ENCODE measurements around the gene ZNF407. TPM values are rescaled to one million over a fixed set of nuclear protein-coding genes. Genes with fewer than 3 reads are reported as not detected.

The ZNF407 gene
- total and polyA plus RNA-seq, 2 of the 13 experiments (the other 11 are each of a cell fraction or from before 2014, with no cell fraction given): 2.3 to 8.7 TPM

GRCh38 chr18:74635224-74635975 is 37.7 kb downstream of the ZNF407 start:
- H3K9me3 ChIP-seq (ENCODE audit: low read length): no peaks in the 10 kb centered on the region
- FAIRE-seq (no peak), DNase-seq (ENCODE audit: low spot score) (no peak), ATAC-seq (no peak)
- no peaks in the 10 kb centered on the region for H3K4me1 ChIP-seq (ENCODE audit: insufficient read depth, low read length)
- H4K20me1 ChIP-seq (ENCODE audit: insufficient read depth, low read length): no peaks in the 10 kb centered on the region
- no peak overlapping the region for H3K4me3 ChIP-seq (replicated peaks in 1 of 3; ENCODE audit: insufficient read depth in 1 of 3, low read depth in 2 of 3, low read length in 3 of 3)
- ChIA-PET CTCF (ENCODE audit: low intra/inter-chr PET ratio, low total read pairs) (no interaction called here), POLR2A (no interaction called here)
- H3K36me3 ChIP-seq (replicated peaks in 1 of 2; ENCODE audit: control insufficient read depth in 1 of 2, insufficient read depth in 2 of 2, low read length in 2 of 2): peaks cover 8 to 12% of the 10 kb centered on the region in 2 experiments
- no peak overlapping the region for H2AFZ ChIP-seq (ENCODE audit: low read length)
- H3K27ac ChIP-seq (ENCODE audit: extremely low read length, insufficient read depth, low read length): no peak overlapping the region
- WGBS (ENCODE audit: low lambda C conversion rate): 94% methylated on average over 15 of the region's 15 CpGs
- in situ Hi-C loops (cut with HindIII; ENCODE audit: extremely low pct_ligation_motif_present, low pct_unique_long_range_greater_than_20kb): no loop called here
- H3K79me2 ChIP-seq (ENCODE audit: insufficient read depth, low read length): no peaks in the 10 kb centered on the region
- no peak overlapping the region for H3K4me2 ChIP-seq (ENCODE audit: low read depth, low read length)
- intact Hi-C loops (cut with micrococcal nuclease; ENCODE audit: unreplicated experiment): no loop called here
- no TSS peak for BruUV-seq (replicated peaks)
- no peak overlapping the region for H3K9ac ChIP-seq (ENCODE audit: insufficient read depth, low read depth, low read length)
- H3K27me3 ChIP-seq (ENCODE audit: control insufficient read depth in 1 of 2, insufficient read depth in 2 of 2, low read length in 2 of 2): no peaks in the 10 kb centered on the region
- TF ChIP-seq ZFP41 (CRISPR knock-in tag; IDR thresholded peaks at IDR 0.05; ENCODE audit: borderline replicate concordance) (no peak), ZNF34 (CRISPR knock-in tag; IDR thresholded peaks at IDR 0.05; ENCODE audit: borderline replicate concordance) (no peak), REL (CRISPR knock-in tag; conservative IDR thresholded peaks at IDR 0.05) (no peak), ZMAT3 (CRISPR knock-in tag; conservative IDR thresholded peaks at IDR 0.05) (no peak), ZNF713 (CRISPR knock-in tag; IDR thresholded peaks at IDR 0.05) (no peak), HNF1B (CRISPR knock-in tag; IDR thresholded peaks at IDR 0.05) (no peak), CREM (IDR thresholded peaks at IDR 0.05) (no peak), CREM (CRISPR knock-in tag; IDR thresholded peaks at IDR 0.05) (no peak), ZHX1 (CRISPR knock-in tag; IDR thresholded peaks at IDR 0.05; ENCODE audit: low read depth) (no peak)
- TF ChIP-seq, protein P1, sequence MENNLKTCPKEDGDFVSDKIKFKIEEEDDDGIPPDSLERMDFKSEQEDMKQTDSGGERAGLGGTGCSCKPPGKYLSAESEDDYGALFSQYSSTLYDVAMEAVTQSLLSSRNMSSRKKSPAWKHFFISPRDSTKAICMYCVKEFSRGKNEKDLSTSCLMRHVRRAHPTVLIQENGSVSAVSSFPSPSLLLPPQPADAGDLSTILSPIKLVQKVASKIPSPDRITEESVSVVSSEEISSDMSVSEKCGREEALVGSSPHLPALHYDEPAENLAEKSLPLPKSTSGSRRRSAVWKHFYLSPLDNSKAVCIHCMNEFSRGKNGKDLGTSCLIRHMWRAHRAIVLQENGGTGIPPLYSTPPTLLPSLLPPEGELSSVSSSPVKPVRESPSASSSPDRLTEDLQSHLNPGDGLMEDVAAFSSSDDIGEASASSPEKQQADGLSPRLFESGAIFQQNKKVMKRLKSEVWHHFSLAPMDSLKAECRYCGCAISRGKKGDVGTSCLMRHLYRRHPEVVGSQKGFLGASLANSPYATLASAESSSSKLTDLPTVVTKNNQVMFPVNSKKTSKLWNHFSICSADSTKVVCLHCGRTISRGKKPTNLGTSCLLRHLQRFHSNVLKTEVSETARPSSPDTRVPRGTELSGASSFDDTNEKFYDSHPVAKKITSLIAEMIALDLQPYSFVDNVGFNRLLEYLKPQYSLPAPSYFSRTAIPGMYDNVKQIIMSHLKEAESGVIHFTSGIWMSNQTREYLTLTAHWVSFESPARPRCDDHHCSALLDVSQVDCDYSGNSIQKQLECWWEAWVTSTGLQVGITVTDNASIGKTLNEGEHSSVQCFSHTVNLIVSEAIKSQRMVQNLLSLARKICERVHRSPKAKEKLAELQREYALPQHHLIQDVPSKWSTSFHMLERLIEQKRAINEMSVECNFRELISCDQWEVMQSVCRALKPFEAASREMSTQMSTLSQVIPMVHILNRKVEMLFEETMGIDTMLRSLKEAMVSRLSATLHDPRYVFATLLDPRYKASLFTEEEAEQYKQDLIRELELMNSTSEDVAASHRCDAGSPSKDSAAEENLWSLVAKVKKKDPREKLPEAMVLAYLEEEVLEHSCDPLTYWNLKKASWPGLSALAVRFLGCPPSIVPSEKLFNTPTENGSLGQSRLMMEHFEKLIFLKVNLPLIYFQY (CRISPR knock-in tag; IDR thresholded peaks at IDR 0.05; ENCODE audit: borderline replicate concordance): no peak
- TF ChIP-seq, protein P2, sequence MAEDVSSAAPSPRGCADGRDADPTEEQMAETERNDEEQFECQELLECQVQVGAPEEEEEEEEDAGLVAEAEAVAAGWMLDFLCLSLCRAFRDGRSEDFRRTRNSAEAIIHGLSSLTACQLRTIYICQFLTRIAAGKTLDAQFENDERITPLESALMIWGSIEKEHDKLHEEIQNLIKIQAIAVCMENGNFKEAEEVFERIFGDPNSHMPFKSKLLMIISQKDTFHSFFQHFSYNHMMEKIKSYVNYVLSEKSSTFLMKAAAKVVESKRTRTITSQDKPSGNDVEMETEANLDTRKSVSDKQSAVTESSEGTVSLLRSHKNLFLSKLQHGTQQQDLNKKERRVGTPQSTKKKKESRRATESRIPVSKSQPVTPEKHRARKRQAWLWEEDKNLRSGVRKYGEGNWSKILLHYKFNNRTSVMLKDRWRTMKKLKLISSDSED (CRISPR knock-in tag; IDR thresholded peaks at IDR 0.05): no peak
- TF ChIP-seq, protein P3, sequence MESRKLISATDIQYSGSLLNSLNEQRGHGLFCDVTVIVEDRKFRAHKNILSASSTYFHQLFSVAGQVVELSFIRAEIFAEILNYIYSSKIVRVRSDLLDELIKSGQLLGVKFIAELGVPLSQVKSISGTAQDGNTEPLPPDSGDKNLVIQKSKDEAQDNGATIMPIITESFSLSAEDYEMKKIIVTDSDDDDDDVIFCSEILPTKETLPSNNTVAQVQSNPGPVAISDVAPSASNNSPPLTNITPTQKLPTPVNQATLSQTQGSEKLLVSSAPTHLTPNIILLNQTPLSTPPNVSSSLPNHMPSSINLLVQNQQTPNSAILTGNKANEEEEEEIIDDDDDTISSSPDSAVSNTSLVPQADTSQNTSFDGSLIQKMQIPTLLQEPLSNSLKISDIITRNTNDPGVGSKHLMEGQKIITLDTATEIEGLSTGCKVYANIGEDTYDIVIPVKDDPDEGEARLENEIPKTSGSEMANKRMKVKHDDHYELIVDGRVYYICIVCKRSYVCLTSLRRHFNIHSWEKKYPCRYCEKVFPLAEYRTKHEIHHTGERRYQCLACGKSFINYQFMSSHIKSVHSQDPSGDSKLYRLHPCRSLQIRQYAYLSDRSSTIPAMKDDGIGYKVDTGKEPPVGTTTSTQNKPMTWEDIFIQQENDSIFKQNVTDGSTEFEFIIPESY (CRISPR knock-in tag; IDR thresholded peaks at IDR 0.05): no peak
